B cell (primary cell): ENCODE results near the gene AMACR. TPM values are rescaled to one million over a fixed set of nuclear protein-coding genes. Genes with fewer than 3 reads are reported as not detected.

ENCODE experiments used
- ATAC-seq: fragments of 200-7000 bp; cut with Tn5 transposase; one replicate; pipeline ENCODE4 v1.10.0; 2021; ENCODE audit warnings: low read depth, mild to moderate bottlenecking, moderate number of reproducible peaks, moderate library complexity
- CTCF ChIA-PET: fragments of 350-600 bp; sonication (Branson Sonifier 250); formaldehyde crosslinking; loops from one replicate; lab custom pipeline; 2021; ENCODE audit warnings: antibody characterized with exemption, inconsistent platforms; lab: Charles Lee
- POLR2A ChIA-PET: fragments of 350-600 bp; sonication (Branson Sonifier 250); formaldehyde crosslinking; loops from one replicate; lab custom pipeline; 2021; ENCODE audit warnings: antibody characterized with exemption; lab: Charles Lee
- DNase-seq: peaks from one replicate; pipeline ENCODE4 v3.0.0; 2013
- H2AFZ ChIP-seq: 2 replicates; pipeline ENCODE4 v1.6.1; 2012; ENCODE audit warnings: mild to moderate bottlenecking, low read depth, low read length; ENCODE audit not compliant: insufficient read depth, poor library complexity, severe bottlenecking
- H3K27ac ChIP-seq, 2 donors: 1 replicate in 1 of 2; 2 replicates in 1 of 2; pipeline ENCODE4 v1.5.1; 2012 to 2013; ENCODE audit warnings: low read length in 2 of 2, mild to moderate bottlenecking in 2 of 2, moderate library complexity in 1 of 2
- H3K27me3 ChIP-seq, 4 experiments: fragments of 200-600 bp in 1 of 4; sonication (generic) in 1 of 4; replicated peaks in 1 of 4; 1 replicate in 2 of 4; 2 replicates in 2 of 4; pipeline versions ENCODE4 v1.6.1 to v1.7.0; 2013 to 2016; ENCODE audit warnings: low read length in 3 of 4, mild to moderate bottlenecking in 2 of 4, mixed read lengths in 1 of 4, moderate library complexity in 1 of 4; ENCODE audit not compliant: insufficient read depth in 4 of 4, control insufficient read depth in 3 of 4; ENCODE audit errors: control extremely low read depth in 1 of 4
- H3K36me3 ChIP-seq, 2 experiments: replicated peaks in 1 of 2; 1 replicate in 1 of 2; 2 replicates in 1 of 2; pipeline versions ENCODE4 v1.6.1 to v1.7.1; 2013; ENCODE audit warnings: low read length in 1 of 2; ENCODE audit not compliant: insufficient read depth in 2 of 2, control insufficient read depth in 1 of 2; ENCODE audit errors: control extremely low read depth in 1 of 2, extremely low read depth in 1 of 2
- H3K4me1 ChIP-seq, 2 donors: fragments of 200-600 bp in 1 of 2; sonication (generic) in 1 of 2; 1 replicate in 1 of 2; 2 replicates in 1 of 2; pipeline versions ENCODE4 v1.5.1 to v1.6.1; 2013 to 2017; ENCODE audit warnings: low read length in 2 of 2; ENCODE audit not compliant: control insufficient read depth in 2 of 2, insufficient read depth in 2 of 2
- H3K4me2 ChIP-seq: replicated peaks from 2 replicates; pipeline ENCODE3; 2012; ENCODE audit warnings: mild to moderate bottlenecking, low read depth, low read length; ENCODE audit not compliant: poor library complexity, severe bottlenecking
- H3K4me3 ChIP-seq, 5 experiments: fragments of 200-600 bp in 1 of 5; sonication (generic) in 1 of 5; 1 replicate in 3 of 5; 2 replicates in 2 of 5; pipeline versions ENCODE4 v1.5.1 to v1.7.0; 2011 to 2016; ENCODE audit warnings: low read length in 4 of 5, mild to moderate bottlenecking in 4 of 5, low read depth in 2 of 5, control low read depth in 1 of 5, moderate library complexity in 1 of 5; ENCODE audit not compliant: insufficient read depth in 1 of 5; ENCODE audit errors: control extremely low read depth in 1 of 5, extremely low read depth in 1 of 5
- H3K79me2 ChIP-seq: fragments of 200-600 bp; sonication (generic); one replicate; pipeline ENCODE4 v1.6.0; 2016; ENCODE audit warnings: low read length; ENCODE audit not compliant: control insufficient read depth, insufficient read depth
- H3K9ac ChIP-seq: fragments of 200-600 bp; sonication (generic); 2 replicates; pipeline ENCODE4 v1.6.1; 2017; ENCODE audit warnings: mild to moderate bottlenecking, low read length, moderate library complexity
- H3K9me3 ChIP-seq, 3 donors: one replicate each; pipeline versions ENCODE4 v1.6.1 to v1.7.1; 2013; ENCODE audit warnings: low read length in 2 of 3; ENCODE audit not compliant: control insufficient read depth in 2 of 3, insufficient read depth in 1 of 3; ENCODE audit errors: control extremely low read depth in 1 of 3
- H4K20me1 ChIP-seq: 2 replicates; pipeline ENCODE4 v1.6.0; 2012; ENCODE audit warnings: mild to moderate bottlenecking, low read length; ENCODE audit not compliant: insufficient read depth, control insufficient read depth, poor library complexity, severe bottlenecking
- H3K27ac Mint-ChIP-seq: one replicate; pipeline ENCODE4 v1.8.0; 2021; ENCODE audit warnings: mixed read lengths
- H3K27me3 Mint-ChIP-seq: one replicate; pipeline ENCODE4 v1.8.0; 2021; ENCODE audit warnings: mixed read lengths
- H3K4me1 Mint-ChIP-seq: one replicate; pipeline ENCODE4 v1.8.0; 2021; ENCODE audit warnings: mixed read lengths
- H3K4me3 Mint-ChIP-seq: one replicate; pipeline ENCODE4 v1.8.0; 2021; ENCODE audit warnings: mixed read lengths
- H3K9me3 Mint-ChIP-seq: one replicate; pipeline ENCODE4 v1.8.0; 2022; ENCODE audit warnings: mixed read lengths; ENCODE audit not compliant: insufficient read depth
- EZH2 ChIP-seq: IDR thresholded peaks from 2 replicates; pipeline ENCODE4 v1.6.1; 2012; ENCODE audit warnings: borderline replicate concordance, low read depth, mild to moderate bottlenecking, moderate library complexity, low read length; ENCODE audit not compliant: insufficient read depth, poor library complexity, severe bottlenecking
- WGBS: methylation state at CpG from one replicate; pipeline ENCODE4 v1.1.5; 2013; ENCODE audit warnings: missing lambda C conversion rate; ENCODE audit not compliant: insufficient coverage; 5-methylcytosine and 5-hydroxymethylcytosine counted together
- intact Hi-C: fragments of 100-400 bp; cut with micrococcal nuclease; formaldehyde crosslinking; loops from one replicate; pipeline ENCODE4 v1.10.0; 2022
- polyA plus RNA-seq: library from polyadenylated mRNA; depleted of rRNA; stranded (reverse); fragments of >200 nt; gene quantifications from 2 replicates; pipeline ENCODE4 v1.2.3, GENCODE V29; 2012
- total RNA-seq, 2 donors: library from RNA; stranded (reverse); fragments of 120-200 nt in 1 of 2; gene quantifications; 1 replicate in 1 of 2; 2 replicates in 1 of 2; pipeline versions ENCODE4 v1.2.3 to v1.2.4, GENCODE V29; 2013 to 2022
- TF ChIP-seq, protein P1 (sequence below): fragments of 200-600 bp; IDR thresholded peaks from one replicate; pipeline ENCODE4 v1.8.0; 2022; ENCODE audit warnings: antibody characterized with exemption, mild to moderate bottlenecking

Gene AMACR
- total and polyA plus RNA-seq, 2 donors (not counting 1 experiment from before 2014, with no cell fraction given): 2.6 to 5.8 TPM

DNA sequence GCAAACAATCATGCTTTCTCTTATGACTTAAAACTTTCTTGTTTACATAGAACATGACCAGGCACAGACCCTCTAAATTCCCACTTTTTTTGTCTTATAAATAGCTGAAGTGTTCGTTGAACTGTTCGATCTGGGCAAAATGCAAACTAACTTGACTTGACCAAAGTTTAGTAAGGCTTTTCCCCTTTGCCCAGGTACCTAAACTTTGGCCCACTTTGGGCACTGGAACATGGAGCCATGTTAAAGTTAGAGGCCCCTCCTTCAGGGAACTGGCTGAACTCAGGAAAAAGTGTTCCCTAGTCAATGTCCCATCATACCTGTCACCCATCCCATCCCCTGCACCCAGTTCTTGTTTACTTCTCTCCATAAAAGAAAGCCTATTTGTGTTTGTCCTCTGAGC, 9.4 kb upstream of the AMACR start:
- H3K27me3 ChIP-seq: no peaks in the 10 kb centered on the region
- TF ChIP-seq EZH2: no peak
- TF ChIP-seq, protein P1, sequence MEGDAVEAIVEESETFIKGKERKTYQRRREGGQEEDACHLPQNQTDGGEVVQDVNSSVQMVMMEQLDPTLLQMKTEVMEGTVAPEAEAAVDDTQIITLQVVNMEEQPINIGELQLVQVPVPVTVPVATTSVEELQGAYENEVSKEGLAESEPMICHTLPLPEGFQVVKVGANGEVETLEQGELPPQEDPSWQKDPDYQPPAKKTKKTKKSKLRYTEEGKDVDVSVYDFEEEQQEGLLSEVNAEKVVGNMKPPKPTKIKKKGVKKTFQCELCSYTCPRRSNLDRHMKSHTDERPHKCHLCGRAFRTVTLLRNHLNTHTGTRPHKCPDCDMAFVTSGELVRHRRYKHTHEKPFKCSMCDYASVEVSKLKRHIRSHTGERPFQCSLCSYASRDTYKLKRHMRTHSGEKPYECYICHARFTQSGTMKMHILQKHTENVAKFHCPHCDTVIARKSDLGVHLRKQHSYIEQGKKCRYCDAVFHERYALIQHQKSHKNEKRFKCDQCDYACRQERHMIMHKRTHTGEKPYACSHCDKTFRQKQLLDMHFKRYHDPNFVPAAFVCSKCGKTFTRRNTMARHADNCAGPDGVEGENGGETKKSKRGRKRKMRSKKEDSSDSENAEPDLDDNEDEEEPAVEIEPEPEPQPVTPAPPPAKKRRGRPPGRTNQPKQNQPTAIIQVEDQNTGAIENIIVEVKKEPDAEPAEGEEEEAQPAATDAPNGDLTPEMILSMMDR: no peak
- no peak overlapping the region for H3K27ac ChIP-seq
- no peak overlapping the region for H3K4me2 ChIP-seq
- no peaks in the 10 kb centered on the region for H4K20me1 ChIP-seq
- H3K4me3 ChIP-seq: no peak overlapping the region
- DNase-seq (no peak), ATAC-seq (no peak)
- 95% methylated on average over 2 of the region's 2 CpGs for WGBS
- Mint-ChIP-seq H3K4me1 (no peaks in the 10 kb centered on the region), H3K9me3 (no peaks in the 10 kb centered on the region), H3K27me3 (no peaks in the 10 kb centered on the region), H3K27ac (no peak overlapping the region), H3K4me3 (no peak overlapping the region)
- POLR2A ChIA-PET: no interaction called here
- intact Hi-C loops: no loop called here
- H3K79me2 ChIP-seq: no peaks in the 10 kb centered on the region
- no peaks in the 10 kb centered on the region for H3K4me1 ChIP-seq
- peaks cover 2 to 15% of the 10 kb centered on the region in 2 experiments for H3K36me3 ChIP-seq
- no peak overlapping the region for H2AFZ ChIP-seq
- CTCF ChIA-PET: interaction anchor here (1.1 kb wide), 1 partner anchor 9 kb away, joined by 3 read pairs; no protein-coding TSS in a partner anchor
- no peak overlapping the region for H3K9ac ChIP-seq
- H3K9me3 ChIP-seq: no peaks in the 10 kb centered on the region

DNA sequence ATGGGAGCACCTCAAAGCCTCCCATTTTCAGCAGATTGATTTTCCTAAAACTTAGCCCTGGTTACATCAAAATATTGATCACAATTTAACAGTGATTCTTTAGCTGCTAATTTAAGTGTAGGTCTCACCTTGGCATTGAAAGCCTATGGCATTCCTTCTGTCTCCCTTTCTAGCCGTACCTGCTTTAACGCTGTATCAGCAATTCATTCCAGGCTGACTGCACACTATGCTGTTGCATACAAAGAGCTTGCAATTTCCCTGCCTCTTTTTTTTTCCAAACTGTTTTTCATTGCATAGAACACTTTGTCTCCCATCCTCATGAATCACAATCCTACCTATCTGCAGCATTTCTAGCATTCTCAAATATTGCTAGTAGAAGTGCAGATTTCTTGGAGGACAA, 8.9 kb upstream of the AMACR start:
- CTCF ChIA-PET: interaction anchor here (1.1 kb wide), 1 partner anchor 8 kb away, joined by 3 read pairs; no protein-coding TSS in a partner anchor
- 100% methylated on average over 2 of the region's 2 CpGs for WGBS

More for the DNA sequence above, 8.9 kb upstream of the AMACR start:
- TF ChIP-seq, protein P1: no peak
- TF ChIP-seq EZH2: no peak
- DNase-seq (no peak), ATAC-seq (no peak)
- POLR2A ChIA-PET: no interaction called here
- H4K20me1 ChIP-seq: no peaks in the 10 kb centered on the region
- peaks cover 2 to 15% of the 10 kb centered on the region in 2 experiments for H3K36me3 ChIP-seq
- H3K27ac Mint-ChIP-seq: no peak overlapping the region
- no peak overlapping the region for H3K9ac ChIP-seq
- H3K9me3 ChIP-seq: no peaks in the 10 kb centered on the region
- H3K9me3 Mint-ChIP-seq: no peaks in the 10 kb centered on the region
- intact Hi-C loops: no loop called here
- no peaks in the 10 kb centered on the region for H3K4me1 Mint-ChIP-seq
- H3K27me3 ChIP-seq: no peaks in the 10 kb centered on the region
- no peak overlapping the region for H3K4me3 ChIP-seq
- H3K27ac ChIP-seq: no peak overlapping the region
- no peak overlapping the region for H3K4me3 Mint-ChIP-seq
- H2AFZ ChIP-seq: no peak overlapping the region
- H3K4me1 ChIP-seq: no peaks in the 10 kb centered on the region
- no peaks in the 10 kb centered on the region for H3K27me3 Mint-ChIP-seq
- H3K79me2 ChIP-seq: no peaks in the 10 kb centered on the region
- H3K4me2 ChIP-seq: no peak overlapping the region
